RWPE2 (cell line): Measurements from ENCODE around the gene DVL3.

Experiments used
- ATAC-seq: fragments of 200-7000 bp; cut with Tn5 transposase; 3 replicates; pipeline ENCODE4 v1.9.1; 2021; ENCODE audit warnings: low read depth
- DNase-seq: peaks from one replicate; pipeline ENCODE4 v3.0.0-alpha.2; 2020; ENCODE audit warnings: low spot score
- H3K27ac ChIP-seq: fragments of 450-650 bp; 2 replicates; pipeline ENCODE4 v1.5.1; 2017; ENCODE audit warnings: mild to moderate bottlenecking; ENCODE audit not compliant: poor library complexity, severe bottlenecking
- H3K27me3 ChIP-seq: fragments of 250-450 bp; sonication (Bioruptor Pico); 2 replicates; pipeline ENCODE4 v1.5.1; 2021; ENCODE audit warnings: mild to moderate bottlenecking, moderate library complexity; ENCODE audit not compliant: insufficient read depth, poor library complexity, severe bottlenecking
- H3K36me3 ChIP-seq: fragments of 250-450 bp; sonication (Bioruptor Pico); 2 replicates; pipeline ENCODE4 v1.5.1; 2020; ENCODE audit warnings: low read depth, mild to moderate bottlenecking, moderate library complexity
- H3K4me1 ChIP-seq: fragments of 250-450 bp; sonication (Bioruptor Pico); 2 replicates; pipeline ENCODE4 v1.5.1; 2021; ENCODE audit warnings: mild to moderate bottlenecking, moderate library complexity; ENCODE audit not compliant: insufficient read depth, poor library complexity, severe bottlenecking
- H3K4me3 ChIP-seq: fragments of 250-450 bp; sonication (Bioruptor Pico); 2 replicates; pipeline ENCODE4 v1.5.1; 2021; ENCODE audit warnings: mild to moderate bottlenecking, moderate library complexity; ENCODE audit not compliant: severe bottlenecking
- H3K9me3 ChIP-seq: fragments of 250-450 bp; sonication (Bioruptor Pico); 2 replicates; pipeline ENCODE4 v1.5.1; 2021; ENCODE audit warnings: mild to moderate bottlenecking, moderate library complexity; ENCODE audit not compliant: severe bottlenecking
- CTCF ChIP-seq: fragments of 450-650 bp; IDR thresholded peaks from one replicate; pipeline ENCODE4 v1.5.1; 2017; ENCODE audit warnings: mild to moderate bottlenecking, moderate library complexity; ENCODE audit not compliant: poor library complexity, severe bottlenecking

The DVL3 gene

GRCh38 chr3:184222521-184222920, 67.3 kb downstream of the DVL3 start:
- Histone ChIP-seq H3K27me3 (no peaks in the 10 kb centered on the region), H3K36me3 (no peaks in the 10 kb centered on the region), H3K4me3 (no peak overlapping the region), H3K27ac (no peak overlapping the region), H3K9me3 (no peaks in the 10 kb centered on the region), H3K4me1 (no peaks in the 10 kb centered on the region)
- DNase-seq (no peak), ATAC-seq (no peak)
- no peak for TF ChIP-seq CTCF
